GM21390 (cell line): ENCODE results near the gene NPHS1.
"Not testable (repeated sequence)": the region's sequence is repeated elsewhere in the genome, so short reads cannot be mapped to it uniquely, and the experiment has no call there.

Source experiments
- ATAC-seq: cut with Tn5 transposase; IDR thresholded peaks from one replicate; pipeline ENCODE4 v1.9.1; 2021; ENCODE audit not compliant: unreplicated experiment

The NPHS1 gene

GRCh38 chr19:35813043-35813890 is 39.0 kb downstream of the NPHS1 start:
- no peak for ATAC-seq

GRCh38 chr19:35812220-35813042 is 39.9 kb downstream of the NPHS1 start, which contains the start of gene PRODH2:
PRODH2 (minus strand) TSS chr19:35812845; CDS start chr19:35812805, 40 bp downstream.
- no peak for ATAC-seq

DNA sequence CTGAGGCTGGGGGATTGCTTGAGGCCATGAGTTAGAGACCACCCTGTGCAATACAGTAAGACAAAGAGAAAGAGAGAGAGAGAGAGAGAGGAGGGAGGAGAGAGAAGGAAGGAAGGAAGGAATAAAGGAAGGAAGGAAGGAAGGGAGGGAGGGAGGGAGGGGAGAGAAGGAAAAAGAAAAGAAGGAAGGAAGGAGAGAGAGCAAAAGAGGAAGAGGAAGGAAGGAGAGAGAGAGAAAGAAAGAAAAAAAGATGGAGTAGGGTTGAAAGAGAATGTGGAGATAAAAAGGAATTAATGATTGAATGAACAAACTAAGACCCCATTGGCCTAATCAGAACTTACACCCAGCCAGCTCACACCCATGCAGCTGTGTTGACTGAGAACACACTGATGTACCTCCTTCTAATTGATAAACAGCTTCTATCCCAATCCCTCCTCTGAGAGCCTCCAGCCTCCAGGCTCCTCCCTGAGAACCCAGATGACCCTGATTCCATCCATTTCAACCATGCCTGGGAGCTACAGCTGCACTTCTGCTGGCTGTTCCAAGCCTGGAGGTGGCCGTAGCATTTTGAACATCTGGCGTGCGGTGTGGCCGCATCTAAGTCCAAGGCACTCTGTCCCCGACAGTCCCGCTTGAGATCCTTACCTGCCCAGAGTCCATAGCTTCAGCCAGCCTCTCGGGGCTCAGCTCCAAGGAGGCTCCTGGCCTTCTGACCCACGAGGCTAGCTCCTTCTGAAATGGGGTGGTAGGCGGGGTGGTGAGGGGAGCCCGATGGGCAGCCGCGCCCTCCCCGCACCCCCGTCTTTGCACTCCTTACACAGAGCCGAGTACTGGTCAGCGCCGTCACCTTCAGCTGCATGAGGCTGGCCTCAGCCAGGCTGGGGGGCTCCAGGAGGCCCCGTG is 40.7 kb downstream of the NPHS1 start:
- ATAC-seq: no peak

- ATAC-seq: no peak
Observed at GRCh38 chr19:35807633-35808032, 44.7 kb downstream of the NPHS1 start.

DNA sequence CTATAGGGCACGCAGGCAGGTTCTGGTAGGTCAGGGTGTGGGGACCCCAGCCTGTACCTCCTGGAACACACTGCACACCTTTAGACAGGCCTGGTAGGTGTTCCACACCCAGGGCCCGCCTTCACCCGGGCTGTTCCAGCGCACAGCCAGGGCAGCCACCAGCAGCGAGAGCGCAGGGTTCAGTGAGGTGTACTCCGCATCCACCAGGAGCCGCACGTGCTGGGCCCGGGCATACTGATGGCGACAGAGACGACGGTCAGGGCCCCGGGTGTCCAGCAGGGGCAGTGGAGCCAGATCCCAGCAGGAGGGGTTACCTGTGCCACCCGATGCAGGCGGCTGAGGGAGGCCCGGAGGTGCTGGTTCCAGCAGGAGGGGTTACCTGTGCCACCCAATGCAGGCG is 45.7 kb downstream of the NPHS1 start:
- ATAC-seq: no peak

GRCh38 chr19:35805526-35806102 is 46.7 kb downstream of the NPHS1 start:
- no peak for ATAC-seq

GRCh38 chr19:35801828-35802227 is 50.5 kb downstream of the NPHS1 start:
- no peak for ATAC-seq

- no peak for ATAC-seq
Observed at GRCh38 chr19:35797663-35798062, 54.6 kb downstream of the NPHS1 start.

- ATAC-seq: no peak
Observed at GRCh38 chr19:35796645-35797542, 55.4 kb downstream of the NPHS1 start.

DNA sequence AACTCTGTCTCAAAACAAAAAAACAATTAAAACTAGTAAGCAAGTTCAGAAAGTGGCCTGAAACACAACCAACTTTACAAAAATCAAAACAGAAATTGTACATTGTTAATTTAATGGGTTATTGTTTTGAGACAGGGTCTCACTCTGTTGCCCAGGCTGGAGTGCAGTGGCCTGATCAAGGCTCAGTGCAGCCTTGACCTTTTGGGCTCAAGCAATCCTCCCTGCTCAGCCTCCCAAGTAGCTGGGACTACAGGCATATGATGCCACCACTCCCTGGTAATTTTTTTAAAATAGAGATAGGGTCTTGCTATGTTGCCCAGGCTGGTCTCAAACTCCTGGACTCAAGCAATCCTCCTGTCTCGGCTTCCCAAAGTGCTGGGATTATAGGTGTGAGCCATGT is 56.7 kb downstream of the NPHS1 start:
- not testable (repeated sequence) for ATAC-seq

DNA sequence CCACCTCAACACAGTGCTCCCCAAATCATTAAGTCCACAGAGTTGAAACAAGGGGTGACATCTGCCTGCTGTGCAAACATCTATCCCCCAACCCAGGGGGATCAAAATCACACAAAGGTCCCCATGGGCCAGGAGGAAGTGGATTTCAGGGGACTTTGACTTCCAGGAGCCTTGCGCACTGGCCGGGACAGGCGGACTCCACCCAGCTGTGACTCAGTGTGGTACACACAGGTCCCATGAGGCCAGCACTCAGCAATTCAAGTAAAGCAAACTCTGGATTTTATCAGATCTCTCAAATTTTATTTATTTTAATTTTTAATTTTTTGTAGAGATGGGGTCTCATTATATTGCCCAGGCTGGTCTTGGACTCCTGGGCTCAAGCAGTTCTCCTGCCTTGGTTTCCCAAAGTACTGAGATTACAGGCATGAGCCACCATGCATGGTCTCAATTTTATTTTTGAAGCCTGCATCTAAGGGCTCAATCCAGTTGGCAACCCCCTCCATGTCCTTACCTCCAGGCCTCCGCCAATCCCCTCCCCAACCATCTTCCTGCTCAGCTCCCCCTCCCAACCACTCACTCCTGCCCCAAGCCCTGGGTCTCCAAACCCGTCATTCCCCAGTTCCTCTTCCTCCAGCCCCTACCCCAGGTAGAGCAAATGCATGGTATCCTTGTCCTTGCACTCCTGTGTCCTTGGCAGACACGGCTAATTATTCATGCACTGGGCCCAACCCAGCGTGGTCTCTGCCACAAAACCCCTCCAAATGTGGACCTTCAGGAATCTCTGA is 58.7 kb downstream of the NPHS1 start:
- ATAC-seq: no peak

DNA sequence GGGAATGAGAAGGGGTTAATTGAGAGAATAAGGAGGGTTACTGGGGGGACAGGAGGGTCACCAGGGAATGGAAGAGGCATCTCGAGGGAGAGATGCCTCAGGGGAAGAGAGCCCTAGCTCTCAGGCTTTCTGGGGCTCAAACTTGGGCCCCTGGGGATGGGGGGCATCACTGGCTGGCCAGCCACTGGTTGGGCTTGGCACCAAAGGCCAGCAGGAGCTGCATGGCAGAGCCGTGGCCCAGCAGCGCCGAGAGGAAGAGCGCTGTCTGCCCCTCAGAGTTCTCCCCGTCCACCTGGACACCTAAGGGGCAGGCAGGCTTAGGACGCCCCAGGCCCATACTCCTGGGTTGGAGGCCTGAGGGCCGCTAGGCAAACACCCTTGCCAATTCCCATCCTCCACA is 59.4 kb downstream of the NPHS1 start:
- ATAC-seq: no peak

GRCh38 chr19:35792312-35792711 is 60.0 kb downstream of the NPHS1 start:
- no peak for ATAC-seq

- no peak for ATAC-seq
Observed at GRCh38 chr19:35791814-35792279, 60.5 kb downstream of the NPHS1 start.

DNA sequence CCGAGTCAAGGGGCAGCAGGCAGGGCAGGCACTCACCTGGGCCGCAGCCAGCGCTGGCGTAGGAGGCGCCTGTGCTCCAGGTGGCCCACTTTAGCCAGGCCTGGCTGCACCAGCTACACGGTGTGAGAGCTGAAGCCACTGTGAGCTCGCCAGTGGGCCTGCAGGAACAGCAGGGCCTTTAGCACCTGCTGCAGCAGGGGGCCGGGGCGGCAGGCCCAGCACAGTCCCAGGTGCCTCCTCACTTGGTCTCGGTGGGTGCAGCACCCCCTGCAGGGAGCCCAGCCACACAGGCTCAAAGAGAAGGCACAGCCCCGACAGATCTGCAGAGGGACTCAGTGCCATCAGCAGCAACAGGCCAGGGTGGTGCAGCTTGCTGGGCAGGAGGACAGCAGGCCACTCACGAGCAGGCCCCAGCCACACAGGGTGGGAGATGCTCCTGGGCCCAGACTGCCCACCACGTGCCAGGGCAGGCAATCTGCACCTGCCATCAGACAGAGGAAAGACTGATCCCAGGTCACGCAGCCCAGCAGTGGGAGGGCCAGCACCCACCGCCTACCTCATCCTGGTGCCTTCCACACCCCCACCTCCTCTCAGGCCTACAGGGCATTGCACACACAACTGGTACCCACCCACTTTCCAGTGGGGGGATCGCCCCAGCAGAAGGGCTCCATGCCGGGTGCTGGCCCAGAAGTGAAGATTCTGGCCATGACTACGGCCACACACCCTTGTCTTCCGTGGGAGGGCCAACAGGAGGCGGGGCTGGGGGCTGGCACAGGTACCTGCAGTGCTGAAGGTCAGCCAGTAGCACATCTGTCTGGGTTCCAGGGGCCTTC is 61.1 kb downstream of the NPHS1 start:
- no peak for ATAC-seq

DNA sequence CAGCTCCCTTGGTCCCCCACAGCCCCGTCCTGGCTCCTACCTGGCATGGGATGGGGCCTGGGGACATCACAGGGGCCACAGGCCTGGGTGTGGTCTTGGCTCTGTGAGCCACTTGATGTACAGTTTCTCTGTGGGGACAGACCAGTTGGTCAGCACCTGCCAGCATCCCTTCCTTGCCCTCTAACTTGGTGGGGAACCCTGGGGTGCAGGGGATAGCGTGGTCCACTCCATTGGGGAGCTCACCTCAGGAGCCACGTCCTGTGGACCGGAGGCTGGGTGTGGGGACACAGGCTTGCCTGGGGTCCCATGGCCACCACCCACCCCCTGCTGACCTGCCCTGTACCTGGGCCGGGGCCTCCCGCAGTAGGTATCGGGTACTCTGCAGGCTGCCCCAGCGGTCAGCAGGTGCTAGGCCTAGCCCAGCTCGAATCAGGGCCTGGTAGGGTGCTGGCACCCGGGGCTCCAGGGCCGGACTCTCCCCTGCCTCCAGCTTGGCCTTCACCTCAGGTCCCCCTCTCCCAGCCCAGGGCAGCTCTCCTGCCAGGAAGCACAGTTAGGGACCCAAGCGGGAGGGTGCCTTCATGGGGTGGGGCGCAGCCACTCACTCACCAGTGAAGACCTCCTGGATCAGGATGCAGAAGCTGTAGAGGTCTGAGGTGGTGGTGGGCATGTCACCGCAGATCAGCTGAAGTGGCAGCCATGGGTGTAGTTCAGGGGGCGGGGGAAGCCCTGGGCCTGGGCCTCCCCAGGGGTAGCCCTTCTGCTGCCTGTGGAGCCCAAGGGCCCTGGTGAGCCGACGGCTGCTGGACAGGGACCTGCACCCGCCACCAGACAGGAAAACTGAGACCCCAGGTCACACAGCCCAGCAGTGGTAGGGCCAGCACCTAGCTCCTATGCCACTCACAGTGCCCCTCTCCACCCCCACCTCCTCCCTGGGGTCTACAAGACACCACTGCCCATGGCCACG is 62.0 kb downstream of the NPHS1 start:
- ATAC-seq: no peak
